Stimulated activated CD8-positive, alpha-beta memory T cell treated with anti-CD3 and anti-CD28 coated beads, Interleukin-7, amount 100 ng/mL, for 48 hours (primary cell): ENCODE measurements around the gene TUBGCP3.
"Not testable (repeated sequence)": the region's sequence is repeated elsewhere in the genome, so short reads cannot be mapped to it uniquely, and the experiment has no call there.

Source experiments
- DNase-seq, 2 donors: peaks; one replicate each; pipeline ENCODE4 v3.0.0-alpha.2; 2020; ENCODE audit warnings: low read depth in 1 of 2; ENCODE audit errors: extremely low read depth in 1 of 2

Gene TUBGCP3

DNA sequence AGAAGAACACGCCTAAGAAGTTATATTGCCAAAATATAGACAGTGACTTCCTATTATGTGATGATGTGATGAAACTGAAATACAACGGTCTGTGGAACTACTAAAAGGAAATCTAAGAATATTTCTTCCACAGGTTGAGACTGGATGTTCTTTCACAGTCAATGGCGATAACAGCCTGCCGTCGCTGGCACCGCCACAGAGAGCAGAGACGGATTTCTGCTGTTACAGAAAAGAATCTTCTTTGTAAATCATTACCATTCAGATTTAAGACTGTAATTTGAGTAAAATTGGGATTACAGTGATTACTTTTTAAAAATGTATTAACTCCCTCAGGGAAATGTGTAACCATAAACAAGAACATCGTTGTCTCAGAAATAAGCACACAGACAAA lies 100.8 kb downstream of the TUBGCP3 start:
- DNase-seq: no peak

DNA sequence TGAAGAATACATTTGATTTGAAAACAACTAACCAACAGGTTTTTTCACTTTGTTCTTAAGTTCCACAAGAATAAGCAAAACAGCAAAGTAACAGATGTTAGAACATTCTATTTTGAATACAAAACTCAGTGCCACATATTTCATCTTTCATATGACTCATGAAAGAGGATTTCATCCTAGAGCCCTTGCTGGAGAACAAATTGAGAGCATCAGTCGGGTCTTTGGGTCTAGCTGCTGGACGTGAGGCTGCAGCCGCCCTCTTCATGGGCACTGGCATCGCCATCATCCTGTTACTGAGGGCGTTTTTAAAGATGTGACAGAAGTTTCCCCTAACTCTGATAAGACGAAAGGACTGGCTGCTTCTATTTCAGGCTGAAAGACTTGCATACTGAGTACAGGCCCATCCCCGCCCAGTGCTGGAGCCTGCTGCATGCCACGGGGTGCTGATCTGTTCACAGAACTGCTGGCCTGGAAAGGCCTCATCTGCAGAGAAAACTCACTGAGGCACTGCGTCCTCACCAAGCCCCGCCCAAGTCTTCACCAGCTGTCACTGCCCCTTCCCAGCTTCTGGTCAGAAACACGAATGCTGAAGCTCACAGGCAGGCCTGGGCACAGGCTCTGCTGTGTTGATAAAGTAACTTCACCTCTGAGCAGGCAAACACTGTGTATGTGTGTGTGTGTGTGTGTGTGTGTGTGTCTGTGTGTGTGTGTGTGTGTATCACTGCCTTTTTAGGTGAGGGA lies 101.4 kb downstream of the TUBGCP3 start:
- no peak for DNase-seq

DNA sequence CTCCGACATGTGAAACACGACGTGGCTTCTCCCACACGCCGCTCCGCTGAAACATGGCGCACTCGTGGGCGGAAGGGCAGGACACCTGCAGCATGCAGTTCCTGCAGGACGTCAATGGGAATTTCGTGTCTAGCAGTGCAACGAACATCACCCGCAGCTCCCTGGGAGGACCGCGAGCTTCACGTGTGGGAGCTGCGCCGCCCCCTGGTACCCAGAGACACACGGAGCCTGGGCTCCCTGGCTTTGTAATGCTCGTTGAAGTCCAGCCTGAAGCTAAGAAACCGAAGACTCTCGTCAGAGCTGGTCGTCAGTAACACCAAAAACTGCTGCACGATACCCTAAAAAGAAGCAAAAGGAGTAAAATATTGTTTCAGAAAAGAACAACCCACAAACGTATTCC lies 102.1 kb downstream of the TUBGCP3 start:
- DNase-seq: not testable (repeated sequence)

DNA sequence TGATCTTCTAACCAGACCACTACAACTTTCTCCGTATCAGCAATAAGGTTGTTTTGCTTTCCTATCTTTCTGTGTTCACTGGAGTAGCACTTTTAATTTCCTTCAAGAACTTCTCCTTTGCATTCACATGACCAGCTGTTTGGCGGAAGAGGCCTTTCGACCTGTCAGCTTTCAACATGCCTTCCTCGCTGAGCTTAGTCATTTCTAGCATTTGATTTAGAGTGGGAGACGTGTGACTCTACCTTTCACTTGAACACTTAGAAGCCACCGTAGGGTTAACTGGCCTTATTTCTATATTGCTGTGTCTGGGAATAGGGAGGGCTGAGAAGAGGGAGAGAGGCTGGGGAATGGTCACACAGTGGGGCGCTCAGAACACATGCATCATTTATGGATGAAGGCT lies 104.7 kb downstream of the TUBGCP3 start:
- no peak for DNase-seq

DNA sequence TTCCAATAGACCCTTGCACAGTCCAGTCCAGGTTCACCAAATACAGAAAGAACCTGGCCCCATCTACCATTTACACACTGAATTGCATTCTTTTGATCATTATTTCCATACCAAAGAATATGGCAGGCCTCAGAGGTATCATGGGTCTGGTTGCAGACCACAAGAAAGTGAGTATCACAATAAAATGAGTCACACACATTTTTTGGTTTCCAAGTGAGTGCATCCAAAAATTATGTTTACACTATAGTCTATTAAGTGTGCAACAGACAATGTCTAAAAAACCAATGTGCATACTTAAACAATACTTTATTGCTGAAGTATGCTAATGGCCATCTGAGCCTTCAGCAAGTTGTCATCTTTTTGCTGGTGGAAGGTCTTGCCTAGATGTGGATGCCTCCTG lies 106.5 kb downstream of the TUBGCP3 start:
- no peak for DNase-seq

DNA sequence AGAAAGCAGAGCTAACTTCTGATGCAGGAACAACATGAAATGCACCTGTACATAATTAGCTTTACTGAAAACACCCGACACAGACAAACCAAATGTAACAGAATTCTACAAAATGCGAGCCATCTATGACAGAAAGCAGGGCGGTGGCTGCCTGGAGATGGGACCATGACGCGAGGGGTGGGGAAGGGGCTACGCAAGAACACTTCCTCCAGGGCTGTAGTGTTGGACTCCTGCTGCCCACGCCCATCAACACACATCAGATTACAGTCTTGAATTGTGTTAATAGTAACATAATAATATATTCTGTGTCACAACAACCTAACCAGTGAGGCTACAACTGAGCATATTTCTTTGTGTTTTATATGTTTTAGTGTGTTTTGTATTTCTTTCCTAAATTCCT lies 108.6 kb downstream of the TUBGCP3 start:
- no peak for DNase-seq

DNA sequence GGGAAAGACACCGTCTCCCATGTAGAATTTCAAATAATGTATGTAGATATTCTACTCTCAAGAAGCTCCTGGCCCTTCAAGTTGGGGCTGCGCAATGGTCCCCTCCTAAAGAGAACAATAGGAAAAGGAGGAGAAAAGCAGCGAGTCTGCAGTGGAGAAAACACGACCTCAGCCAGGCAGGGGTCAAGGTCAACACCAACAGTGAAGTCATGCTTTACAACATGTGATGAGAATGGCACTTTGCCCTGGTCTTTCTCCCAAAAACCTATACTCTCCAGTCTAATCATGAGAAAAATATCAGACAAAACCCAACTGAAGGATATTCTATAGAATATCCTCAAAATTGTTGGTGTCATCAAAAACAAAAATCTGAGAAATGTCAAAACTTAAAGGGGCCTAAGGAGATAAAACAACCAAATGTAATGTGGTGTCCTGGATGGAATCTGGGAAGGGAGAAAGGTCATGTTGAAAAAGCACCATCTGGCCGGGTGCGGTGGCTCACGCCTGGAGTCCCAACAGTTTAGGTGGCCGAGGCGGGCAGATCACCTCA lies 110.8 kb downstream of the TUBGCP3 start:
- no peak for DNase-seq

DNA sequence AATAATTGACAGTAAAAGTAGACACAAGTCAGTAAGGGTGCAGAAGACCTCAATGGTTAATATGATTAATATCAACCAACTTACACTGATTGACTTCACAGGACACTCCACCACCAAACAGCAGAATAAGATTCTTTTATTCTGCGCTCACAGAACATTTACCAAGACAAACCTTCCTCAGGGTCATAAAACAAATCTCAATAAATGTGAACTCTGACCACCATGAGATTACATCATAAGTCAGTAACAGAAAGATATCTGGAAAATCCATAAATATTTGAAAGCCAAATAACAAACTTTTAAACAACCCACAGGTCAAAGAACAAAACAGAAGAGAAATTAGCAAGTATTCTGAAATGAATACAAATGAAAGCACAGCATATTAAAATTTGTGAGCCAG lies 112.1 kb downstream of the TUBGCP3 start:
- DNase-seq: no peak

DNA sequence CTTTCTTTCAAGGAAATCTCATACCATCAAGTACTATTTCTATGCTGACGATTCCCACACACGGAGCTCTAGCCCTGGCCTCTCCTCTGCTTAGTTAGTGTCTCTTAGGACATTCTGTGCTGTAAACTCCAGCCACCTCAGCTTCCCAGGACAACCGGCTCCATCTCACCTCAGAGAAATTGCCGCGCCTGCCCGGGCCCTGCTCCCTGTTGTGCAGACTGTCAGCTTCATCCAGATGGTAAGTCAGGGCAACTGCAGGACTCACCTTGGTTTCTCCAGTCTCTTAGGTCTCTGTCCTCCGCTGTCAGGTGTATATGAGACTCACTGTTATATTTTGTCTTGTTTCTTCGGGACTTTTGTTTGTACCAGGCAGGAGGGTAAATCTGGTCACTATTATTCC lies 113.1 kb downstream of the TUBGCP3 start:
- DNase-seq: no peak

DNA sequence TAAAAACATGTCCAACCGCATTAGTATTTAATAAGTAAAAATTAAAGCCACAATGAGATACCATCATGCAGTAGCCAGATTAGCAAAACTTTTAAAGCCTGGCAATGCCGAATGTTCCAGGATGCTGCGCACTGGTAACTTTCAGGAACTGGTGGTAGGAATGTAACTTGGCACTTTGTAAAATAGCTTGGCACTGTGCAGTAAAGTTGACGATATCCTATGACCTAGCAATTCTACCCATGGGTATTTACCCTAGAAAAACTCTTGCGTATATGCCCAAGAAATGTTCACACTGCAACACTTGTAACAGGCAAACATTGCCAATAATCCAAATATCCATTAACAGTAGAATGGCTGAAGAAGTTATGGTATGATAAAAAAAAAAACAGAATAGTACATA lies 114.1 kb downstream of the TUBGCP3 start:
- DNase-seq: no peak

DNA sequence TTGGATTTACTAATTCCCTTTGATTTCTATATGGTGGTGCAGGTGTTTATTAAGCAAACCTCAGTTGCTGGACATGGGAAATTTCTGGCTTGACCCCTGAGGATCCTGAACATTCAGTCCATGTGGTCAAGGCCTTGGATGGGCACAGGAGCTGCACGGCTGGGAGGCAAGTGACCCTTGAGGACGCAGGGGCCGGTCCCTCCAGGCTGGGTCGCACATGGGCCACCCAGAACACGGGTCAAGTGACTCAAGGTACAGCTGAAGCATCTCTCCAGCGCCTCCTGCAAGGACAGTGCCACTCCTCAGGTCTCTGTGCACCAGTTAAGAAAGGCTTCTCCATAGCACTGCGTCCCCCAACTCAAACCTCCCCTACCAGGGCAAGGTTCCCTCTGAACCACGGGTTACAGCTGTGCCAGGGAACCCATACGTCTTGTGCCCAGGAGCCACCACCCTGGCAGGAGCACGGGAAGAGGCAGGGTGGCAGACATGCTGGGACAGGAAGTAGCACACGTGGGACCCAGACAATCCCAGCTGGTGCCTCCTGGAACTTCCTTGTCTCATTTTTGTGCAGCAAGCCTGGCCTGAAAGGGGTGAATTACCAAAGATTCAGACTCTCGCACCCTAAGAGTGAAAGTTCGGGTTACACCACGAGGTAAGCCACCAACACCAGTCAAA lies 118.7 kb downstream of the TUBGCP3 start:
- DNase-seq: no peak

DNA sequence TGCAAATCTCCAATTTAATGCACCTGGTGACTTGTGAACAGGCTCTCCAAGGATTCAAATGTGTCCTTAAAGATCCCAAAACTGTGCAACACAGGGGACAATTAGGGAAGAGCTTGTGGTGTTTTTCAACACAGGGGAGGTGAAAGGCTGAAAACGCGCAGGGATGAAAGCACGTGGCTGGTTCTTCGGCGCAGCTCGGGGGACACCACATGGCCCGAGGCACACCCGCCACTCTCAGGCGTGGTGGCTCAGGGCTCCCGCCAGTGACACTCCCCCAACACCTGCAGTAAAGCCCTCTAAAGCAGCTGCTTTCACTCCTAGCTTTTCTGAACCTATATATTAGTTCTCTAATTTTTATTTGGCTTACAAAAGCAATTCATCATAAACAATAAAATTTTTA lies 119.9 kb downstream of the TUBGCP3 start:
- no peak for DNase-seq

DNA sequence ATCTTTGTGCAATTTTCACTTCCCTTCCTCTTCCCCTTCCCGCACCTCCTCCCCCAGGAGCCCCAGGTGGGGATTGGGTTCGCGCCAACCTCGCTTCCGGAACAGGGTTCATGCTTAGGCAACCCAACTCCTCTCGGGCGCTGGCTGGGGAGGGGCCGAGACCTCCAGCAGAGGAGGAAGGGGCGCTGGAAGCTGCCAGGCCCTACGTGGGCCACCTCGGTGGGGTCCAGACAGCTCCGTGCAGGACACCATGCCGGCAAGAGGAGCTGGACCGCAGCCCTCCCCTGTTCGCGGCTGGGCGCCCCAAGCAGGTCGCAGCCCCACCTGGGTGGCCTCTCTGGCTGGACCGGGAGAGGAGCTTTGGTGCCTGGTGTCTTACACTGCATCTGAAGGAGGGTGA lies 120.7 kb downstream of the TUBGCP3 start:
- no peak for DNase-seq

DNA sequence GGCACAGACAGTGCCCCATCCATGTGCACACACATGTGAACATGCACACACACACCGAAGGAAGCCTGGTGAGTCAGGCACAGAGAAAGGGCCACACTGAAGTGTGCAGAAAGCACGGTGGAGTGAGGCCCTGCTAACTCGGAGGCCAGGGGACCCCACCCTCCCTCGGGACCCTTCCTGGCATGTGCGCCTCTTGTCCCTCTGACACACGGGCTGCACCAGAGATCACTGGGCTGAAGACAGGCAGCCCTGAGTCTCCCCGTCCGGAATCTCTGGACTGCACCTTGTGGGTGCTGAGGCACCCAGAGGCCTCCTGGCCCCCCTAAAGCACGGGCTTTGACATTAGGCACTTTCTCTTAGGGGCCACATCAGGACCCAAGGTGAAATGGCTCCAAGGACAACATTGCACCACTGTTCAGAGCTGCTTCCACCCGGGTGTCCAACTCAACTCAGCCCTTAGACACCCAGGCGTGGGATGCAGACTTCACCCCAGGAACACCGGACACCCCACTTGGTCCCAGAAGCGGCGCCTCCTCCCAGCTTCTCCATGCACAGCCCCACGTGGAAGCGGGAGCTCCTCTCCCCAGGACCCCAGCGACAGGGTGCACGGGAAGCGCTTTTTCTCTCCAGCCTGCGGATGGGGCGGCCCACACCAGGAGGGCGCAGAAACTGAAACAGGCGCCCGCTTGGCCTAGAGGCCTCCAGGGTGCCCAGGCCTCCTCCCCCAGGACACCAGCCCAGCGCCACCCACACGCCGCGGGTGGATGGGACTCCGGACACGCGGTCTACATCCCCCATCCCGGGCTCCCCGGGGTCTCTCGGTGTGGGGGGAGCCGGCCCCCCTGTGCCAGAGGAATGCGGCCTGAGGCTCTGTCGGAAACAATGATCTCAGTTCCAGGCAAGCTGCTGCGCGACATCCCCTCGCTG lies 121.6 kb downstream of the TUBGCP3 start:
- DNase-seq: no peak

DNA sequence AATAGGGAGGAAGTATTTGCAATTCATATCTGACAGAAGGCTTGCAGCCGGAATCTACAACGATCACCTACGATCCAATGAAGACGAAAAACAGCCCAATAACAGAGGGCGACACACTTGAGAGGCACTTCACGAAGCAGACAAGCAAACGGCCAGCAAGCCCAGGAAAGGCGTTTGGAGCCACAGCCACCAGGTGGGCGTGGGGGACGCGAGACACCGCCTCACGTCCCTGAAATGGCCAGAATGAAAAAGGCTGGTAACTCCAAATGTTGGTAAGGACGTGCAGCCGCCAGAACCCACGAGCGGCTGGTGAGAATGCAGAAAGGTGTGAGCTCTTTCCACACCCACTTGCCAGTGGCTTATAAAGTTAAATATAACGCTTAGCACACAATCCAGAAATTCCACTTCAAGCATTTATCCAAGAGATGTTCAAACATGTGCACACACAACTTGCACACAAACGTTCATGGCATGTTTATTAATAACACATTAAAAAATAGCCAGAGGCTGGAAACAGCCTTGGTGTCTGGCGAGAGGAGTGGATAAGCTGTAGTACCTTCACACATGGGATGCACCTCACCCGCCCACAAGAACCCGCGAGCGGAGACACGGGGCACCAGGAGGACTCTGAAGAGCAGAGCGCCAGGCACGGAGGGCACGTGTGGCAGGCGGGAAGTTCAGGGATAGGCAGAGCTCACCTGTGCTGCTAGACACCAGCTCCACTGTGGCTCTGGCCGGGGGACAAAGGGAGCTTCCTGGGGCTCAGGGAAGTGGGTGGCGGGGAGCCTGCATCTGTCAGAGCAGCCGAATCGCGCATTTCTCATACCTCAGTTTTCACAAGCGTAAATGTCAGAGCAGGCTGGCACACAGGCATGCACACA lies 122.5 kb downstream of the TUBGCP3 start:
- DNase-seq: no peak

DNA sequence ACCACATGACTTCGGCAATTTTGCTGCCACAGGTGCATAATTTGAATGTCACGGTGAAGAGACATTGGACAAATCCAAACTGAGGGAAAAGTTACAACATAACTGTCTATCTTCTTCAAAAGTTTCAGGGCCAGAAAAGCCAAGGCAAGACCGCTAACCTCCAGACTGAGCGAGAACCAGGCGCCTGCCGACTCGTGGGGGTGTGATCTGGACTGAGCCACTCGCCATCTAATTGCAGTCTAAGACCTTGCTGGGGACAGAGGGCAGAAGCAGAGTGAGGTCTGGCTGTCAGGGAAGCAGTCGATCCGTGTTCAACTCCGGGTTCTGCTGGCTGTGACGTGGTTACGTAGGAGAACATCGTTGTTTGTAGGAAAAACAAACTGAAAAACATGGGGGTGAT lies 123.2 kb downstream of the TUBGCP3 start:
- DNase-seq: no peak

DNA sequence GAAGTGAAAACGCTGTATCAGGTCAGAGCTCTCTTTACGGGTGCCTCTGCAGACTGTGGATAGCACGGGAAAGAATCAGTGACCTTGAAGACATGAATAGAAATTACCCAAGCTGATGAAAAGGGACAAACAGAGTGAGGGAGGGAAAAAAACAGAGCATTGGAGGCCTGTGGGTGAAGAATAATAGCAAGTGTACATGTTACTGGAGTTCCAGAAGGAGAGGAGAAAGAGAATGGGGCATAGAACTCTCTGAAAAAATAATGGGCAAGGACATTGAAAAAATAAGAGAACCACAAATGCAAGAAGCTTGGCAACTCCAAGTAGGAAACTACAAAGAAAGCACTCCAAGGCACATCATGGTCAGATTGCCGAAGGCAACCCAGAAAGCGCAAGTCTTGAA lies 125.5 kb downstream of the TUBGCP3 start:
- DNase-seq: no peak

DNA sequence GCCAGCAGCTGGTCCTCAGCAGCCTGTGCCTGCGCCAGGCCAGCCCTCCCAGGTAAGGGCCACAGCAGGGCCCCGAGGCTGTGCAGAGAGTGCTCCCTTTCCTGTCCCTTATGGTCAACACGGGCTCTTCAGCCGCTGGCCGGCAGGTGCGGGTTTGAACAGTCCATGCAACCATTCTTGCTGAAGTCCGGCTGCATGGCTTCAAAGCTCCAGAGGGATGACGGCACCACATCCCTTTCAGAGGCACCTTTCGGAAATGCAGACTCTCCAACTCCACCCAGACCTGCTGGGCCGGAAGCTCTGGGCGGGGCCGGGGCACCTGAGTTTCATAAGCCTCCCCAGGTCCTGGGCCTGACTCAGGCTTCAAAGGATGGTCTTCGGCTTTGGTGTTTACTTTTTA lies 130.5 kb downstream of the TUBGCP3 start:
- no peak for DNase-seq

DNA sequence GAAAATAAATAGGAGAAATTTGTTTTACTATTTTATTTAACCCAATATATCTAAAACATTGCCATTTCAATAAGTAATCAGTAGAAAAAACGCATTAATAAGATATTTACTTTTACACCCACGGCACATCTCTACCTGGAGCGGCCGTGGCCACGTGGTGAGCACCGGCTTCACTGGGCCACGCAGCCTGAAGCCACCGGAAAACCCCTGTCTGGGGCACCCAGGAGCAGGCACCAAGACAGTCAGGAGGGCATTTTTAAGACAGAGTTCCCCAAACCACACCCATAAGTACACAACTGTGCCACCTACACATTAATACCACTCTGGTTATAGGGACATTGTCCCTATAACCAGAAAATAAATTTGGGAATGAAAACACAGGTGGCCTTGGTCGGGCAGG lies 130.9 kb downstream of the TUBGCP3 start:
- no peak for DNase-seq
